ENCODE measurements around the gene CMPK1. TPM values are rescaled to one million over a fixed set of nuclear protein-coding genes. Genes with fewer than 3 reads are reported as not detected.

Gene CMPK1
- total and polyA plus RNA-seq, 2 of the 8 experiments (the other 6 are each of a cell fraction or from before 2014, with no cell fraction given): 6.0 to 36.9 TPM

DNA sequence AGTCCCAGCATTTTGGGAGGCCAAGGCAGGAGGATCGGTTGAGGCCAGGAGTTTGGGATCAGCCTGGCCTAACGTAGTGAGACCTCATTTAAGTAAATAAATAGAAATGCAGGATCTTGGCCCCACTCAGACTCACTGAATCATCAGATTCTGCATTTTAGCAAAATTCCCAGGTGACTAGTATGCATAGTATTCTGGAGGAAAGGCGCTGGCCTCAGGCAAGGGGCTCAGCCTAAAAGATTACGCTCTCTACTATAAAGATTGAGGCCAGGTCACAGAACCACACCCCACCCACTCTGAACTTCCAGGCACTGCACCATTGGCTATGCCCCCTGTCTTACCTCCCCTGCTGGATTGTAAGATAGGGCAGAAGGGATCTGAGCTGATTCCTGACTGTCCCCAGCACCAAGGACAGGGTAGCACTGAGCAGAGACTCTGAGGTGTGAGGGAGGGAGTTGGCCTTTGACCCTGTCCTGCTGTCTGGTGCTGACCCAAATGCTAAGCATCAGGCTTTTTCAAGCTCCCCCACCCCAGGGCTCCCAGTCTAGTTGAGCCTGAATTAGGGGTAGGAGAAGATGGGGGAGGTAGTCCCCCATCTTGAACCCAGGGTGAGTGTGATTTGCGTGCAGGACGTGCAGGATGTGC lies 85.2 kb downstream of the CMPK1 start:
- no peak overlapping the region for H3K4me3 ChIP-seq (ENCODE audit: extremely low read depth in 1 of 4, insufficient read depth in 2 of 4, low read depth in 3 of 4, low read length in 4 of 4)
- no peaks in the 10 kb centered on the region for H3K79me1 ChIP-seq (ENCODE audit: low read depth, low read length)
- no peak for DNase-seq (ENCODE audit: low read depth in 1 of 2, low spot score in 2 of 2)
- H3K4ac ChIP-seq (replicated peaks; ENCODE audit: insufficient read length, low read depth, low read length): no peak overlapping the region
- H3K56ac ChIP-seq (replicated peaks; ENCODE audit: insufficient read length, low read depth, low read length): no peak overlapping the region
- no peak overlapping the region for H4K5ac ChIP-seq (ENCODE audit: insufficient read length, low read depth, low read length)
- no peaks in the 10 kb centered on the region for H3K9me3 ChIP-seq (ENCODE audit: insufficient read depth in 2 of 2, low read depth in 1 of 2, low read length in 1 of 2)
- peaks cover 43 to 76% (median 70%) of the 10 kb centered on the region in 4 experiments for H3K27me3 ChIP-seq (replicated peaks in 1 of 4; ENCODE audit: control insufficient read depth in 3 of 4, extremely low read depth in 1 of 4, insufficient read depth in 3 of 4, low read length in 3 of 4)
- H4K20me1 ChIP-seq (replicated peaks in 1 of 2; ENCODE audit: control insufficient read depth in 1 of 2, insufficient read depth in 2 of 2, low read length in 2 of 2): peaks cover 4% of the 10 kb centered on the region in 2 experiments
- H3K14ac ChIP-seq (ENCODE audit: insufficient read length): no peak overlapping the region
- H3K79me2 ChIP-seq (ENCODE audit: control insufficient read depth in 1 of 2, insufficient read depth in 2 of 2, low read length in 2 of 2): no peaks in the 10 kb centered on the region
- no peak overlapping the region for H2BK5ac ChIP-seq (ENCODE audit: low read depth, low read length)
- no peak overlapping the region for H3K23ac ChIP-seq (ENCODE audit: insufficient read length)
- CTCF ChIA-PET (ENCODE audit: partially characterized antibody): interaction anchor here (1.1 to 11.5 kb wide), 6 partner anchors 9 to 205 kb away, joined by 3 to 140 read pairs (median 8); partner anchors contain the start of gene FOXD2
- POLR2A ChIA-PET (ENCODE audit: partially characterized antibody): interaction anchor here (1.2 kb wide), 1 partner anchor 13 kb away, joined by 4 read pairs; no protein-coding TSS in a partner anchor
- H2BK12ac ChIP-seq (ENCODE audit: low read depth, low read length): no peak overlapping the region
- H2BK20ac ChIP-seq (ENCODE audit: low read length): no peak overlapping the region
- H2AFZ ChIP-seq (ENCODE audit: low read length): no peak overlapping the region
- no peak overlapping the region for H2BK15ac ChIP-seq (ENCODE audit: low read length)
- FAIRE-seq: no peak
- H4K91ac ChIP-seq (replicated peaks; ENCODE audit: insufficient read length, low read length): no peak overlapping the region
- no peak overlapping the region for H2BK120ac ChIP-seq (replicated peaks; ENCODE audit: low read depth, low read length)
- no peak overlapping the region for H3K18ac ChIP-seq (ENCODE audit: extremely low read depth, low read length)
- H3K36me3 ChIP-seq (ENCODE audit: control insufficient read depth in 2 of 4, insufficient read depth in 4 of 4, low read length in 3 of 4): peaks cover 0 to 8% (median 0%) of the 10 kb centered on the region in 4 experiments; a peak in 1 of 8 replicates
- 88% methylated on average over 6 of the region's 6 CpGs; no CpG with 5 or more reads in 1 of the 2 experiments for WGBS, 2 experiments (ENCODE audit: extremely low coverage in 1 of 2, insufficient coverage in 1 of 2, insufficient read length in 1 of 2, insufficient replicate concordance in 2 of 2, low coverage in 1 of 2, low lambda C conversion rate in 2 of 2, missing lambda C conversion rate in 1 of 2)
- no peak overlapping the region for H2AK5ac ChIP-seq (ENCODE audit: low read depth, low read length)
- H3K4me1 ChIP-seq (replicated peaks in 1 of 4; ENCODE audit: control insufficient read depth in 3 of 4, insufficient read depth in 4 of 4, low read length in 3 of 4): no peaks in the 10 kb centered on the region; a peak in 1 of 7 replicates
- no peak overlapping the region for H4K8ac ChIP-seq (ENCODE audit: extremely low read depth, insufficient read depth, low read length)
- H3K4me2 ChIP-seq (ENCODE audit: insufficient read depth in 1 of 2, low read depth in 2 of 2, low read length in 2 of 2): no peak overlapping the region
- no peak overlapping the region for H3K27ac ChIP-seq (ENCODE audit: low read depth, low read length)
- H3K23me2 ChIP-seq (ENCODE audit: low read depth, low read length): peaks cover 7% of the 10 kb centered on the region; the same call in 1 of the 2 replicates
- no peak overlapping the region for H3K9ac ChIP-seq (replicated peaks in 1 of 4; ENCODE audit: extremely low read depth in 1 of 4, low read depth in 3 of 4, low read length in 3 of 4)
- no peak for TF ChIP-seq CTBP2 (IDR thresholded peaks at IDR 0.05; ENCODE audit: borderline replicate concordance, insufficient read depth, insufficient read length, low read length)
- TF ChIP-seq CBX5 (IDR thresholded peaks at IDR 0.05; ENCODE audit: low read depth, low read length): no peak
- no peak for TF ChIP-seq RAD21 (IDR thresholded peaks at IDR 0.05 in 1 of 2, conservative IDR thresholded peaks at IDR 0.05 in 1 of 2; ENCODE audit: low read depth in 2 of 2, low read length in 2 of 2)
- TF ChIP-seq POU5F1 (IDR thresholded peaks at IDR 0.05; ENCODE audit: low read depth, low read length): no peak
- no peak for TF ChIP-seq ZNF274 (IDR thresholded peaks at IDR 0.05; ENCODE audit: borderline replicate concordance, extremely low read depth, low read length)
- no peak for TF ChIP-seq HDAC2 (IDR thresholded peaks at IDR 0.05; ENCODE audit: borderline replicate concordance in 1 of 2, low read depth in 2 of 2, low read length in 2 of 2)
- TF ChIP-seq RFX5 (IDR thresholded peaks at IDR 0.05; ENCODE audit: borderline replicate concordance, low read depth, low read length): no peak
- no peak for TF ChIP-seq BRCA1 (IDR thresholded peaks at IDR 0.05; ENCODE audit: low read depth, low read length)
- TF ChIP-seq NANOG (IDR thresholded peaks at IDR 0.05; ENCODE audit: insufficient read depth, low read depth, low read length, poor library complexity, severe bottlenecking): no peak
- TF ChIP-seq BCL11A (IDR thresholded peaks at IDR 0.05; ENCODE audit: low read depth in 2 of 2, low read length in 2 of 2): no peak
